ENCODE measurements around the gene MAPK6. TPM values are rescaled to one million over a fixed set of nuclear protein-coding genes. Genes with fewer than 3 reads are reported as not detected.

MAPK6 gene
- total and polyA plus RNA-seq, 9 of the 15 experiments (the other 6 are each of a cell fraction or from before 2014, with no cell fraction given), result 28.5 to 97.1 (median 74.0) TPM

DNA sequence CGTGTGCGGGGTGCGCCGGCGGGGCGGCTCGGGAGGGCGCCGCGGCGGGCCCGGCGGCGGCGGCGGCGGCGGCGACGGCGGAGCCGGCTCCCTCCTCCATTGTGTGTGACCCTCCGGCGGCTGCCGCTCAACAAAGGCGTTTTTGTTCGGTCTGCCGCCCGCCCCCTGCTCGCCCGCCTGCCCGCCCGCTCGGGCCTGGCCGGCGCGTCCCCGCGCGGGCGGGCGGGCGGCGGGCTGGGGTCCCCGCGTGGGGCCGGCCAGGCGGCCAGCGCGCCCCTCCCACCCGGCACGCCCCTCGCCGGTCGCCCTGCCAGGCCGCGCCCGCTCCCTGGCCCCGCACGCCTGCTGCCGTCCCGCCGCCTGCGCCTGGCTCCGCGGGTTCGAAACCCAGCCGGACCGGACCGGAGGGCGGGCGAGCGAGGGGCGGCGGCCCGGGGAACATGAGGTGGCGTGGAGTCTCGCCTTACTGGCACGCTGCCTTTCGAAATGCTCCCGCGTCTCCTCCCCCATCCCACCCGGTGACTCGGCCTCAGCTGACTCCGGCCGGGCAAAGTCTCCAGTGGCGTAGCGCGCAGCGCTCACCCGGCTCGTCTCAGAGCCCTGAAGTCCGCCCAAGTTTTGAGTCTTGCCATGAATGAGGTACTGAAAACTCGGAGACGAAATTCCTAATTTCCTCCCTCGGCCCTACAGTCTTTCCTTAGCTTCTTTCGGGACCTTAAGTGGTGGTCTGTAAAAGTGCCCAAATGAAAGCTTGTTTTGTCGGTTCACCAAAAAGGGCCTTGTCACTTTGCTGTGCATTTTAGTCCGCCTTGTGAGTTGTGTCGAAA, 588 bp downstream of the MAPK6 start (continued):
- TF ChIP-seq, protein P1, sequence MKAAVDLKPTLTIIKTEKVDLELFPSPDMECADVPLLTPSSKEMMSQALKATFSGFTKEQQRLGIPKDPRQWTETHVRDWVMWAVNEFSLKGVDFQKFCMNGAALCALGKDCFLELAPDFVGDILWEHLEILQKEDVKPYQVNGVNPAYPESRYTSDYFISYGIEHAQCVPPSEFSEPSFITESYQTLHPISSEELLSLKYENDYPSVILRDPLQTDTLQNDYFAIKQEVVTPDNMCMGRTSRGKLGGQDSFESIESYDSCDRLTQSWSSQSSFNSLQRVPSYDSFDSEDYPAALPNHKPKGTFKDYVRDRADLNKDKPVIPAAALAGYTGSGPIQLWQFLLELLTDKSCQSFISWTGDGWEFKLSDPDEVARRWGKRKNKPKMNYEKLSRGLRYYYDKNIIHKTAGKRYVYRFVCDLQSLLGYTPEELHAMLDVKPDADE (conservative IDR thresholded peaks at IDR 0.05; ENCODE audit: control insufficient read depth, low read depth, low read length), result peak; percentile 56
- TF ChIP-seq DMBX1 (CRISPR knock-in tag; IDR thresholded peaks at IDR 0.05; ENCODE audit: borderline replicate concordance), result no peak
- TF ChIP-seq, protein P2, sequence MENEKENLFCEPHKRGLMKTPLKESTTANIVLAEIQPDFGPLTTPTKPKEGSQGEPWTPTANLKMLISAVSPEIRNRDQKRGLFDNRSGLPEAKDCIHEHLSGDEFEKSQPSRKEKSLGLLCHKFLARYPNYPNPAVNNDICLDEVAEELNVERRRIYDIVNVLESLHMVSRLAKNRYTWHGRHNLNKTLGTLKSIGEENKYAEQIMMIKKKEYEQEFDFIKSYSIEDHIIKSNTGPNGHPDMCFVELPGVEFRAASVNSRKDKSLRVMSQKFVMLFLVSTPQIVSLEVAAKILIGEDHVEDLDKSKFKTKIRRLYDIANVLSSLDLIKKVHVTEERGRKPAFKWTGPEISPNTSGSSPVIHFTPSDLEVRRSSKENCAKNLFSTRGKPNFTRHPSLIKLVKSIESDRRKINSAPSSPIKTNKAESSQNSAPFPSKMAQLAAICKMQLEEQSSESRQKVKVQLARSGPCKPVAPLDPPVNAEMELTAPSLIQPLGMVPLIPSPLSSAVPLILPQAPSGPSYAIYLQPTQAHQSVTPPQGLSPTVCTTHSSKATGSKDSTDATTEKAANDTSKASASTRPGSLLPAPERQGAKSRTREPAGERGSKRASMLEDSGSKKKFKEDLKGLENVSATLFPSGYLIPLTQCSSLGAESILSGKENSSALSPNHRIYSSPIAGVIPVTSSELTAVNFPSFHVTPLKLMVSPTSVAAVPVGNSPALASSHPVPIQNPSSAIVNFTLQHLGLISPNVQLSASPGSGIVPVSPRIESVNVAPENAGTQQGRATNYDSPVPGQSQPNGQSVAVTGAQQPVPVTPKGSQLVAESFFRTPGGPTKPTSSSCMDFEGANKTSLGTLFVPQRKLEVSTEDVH (IDR thresholded peaks at IDR 0.05; ENCODE audit: low read depth, partially characterized antibody), result no peak
- no peak for TF ChIP-seq SETDB1 (IDR thresholded peaks at IDR 0.05; ENCODE audit: low read length)
- no peak for TF ChIP-seq HNRNPK (IDR thresholded peaks at IDR 0.05; ENCODE audit: low read depth, low read length, poor library complexity, severe bottlenecking)
- TF ChIP-seq GATAD2A (IDR thresholded peaks at IDR 0.05), result no peak; the same call in 1 of the 2 replicates
- TF ChIP-seq ZNF184 (CRISPR knock-in tag; IDR thresholded peaks at IDR 0.05), result no peak
- TF ChIP-seq FOSL1 (tag; conservative IDR thresholded peaks at IDR 0.05), result peak; percentile 69
- peak; percentile 19; the same call in 1 of the 2 replicates for TF ChIP-seq CREB3L1 (IDR thresholded peaks at IDR 0.05; ENCODE audit: borderline replicate concordance, low read depth)
- no peak for TF ChIP-seq ZNF436 (CRISPR knock-in tag; IDR thresholded peaks at IDR 0.05)
- TF ChIP-seq HDAC1 (IDR thresholded peaks at IDR 0.05), result peak in 1 of 2 experiments; percentile 76; a peak in 2 of 4 replicates
- no peak for TF ChIP-seq RREB1 (CRISPR knock-in tag; IDR thresholded peaks at IDR 0.05)
- TF ChIP-seq TEAD1 (CRISPR knock-in tag; IDR thresholded peaks at IDR 0.05), result peak in 1 of 2 experiments; percentile 59; a peak in 1 of 4 replicates
- TF ChIP-seq POU5F1 (IDR thresholded peaks at IDR 0.05; ENCODE audit: borderline replicate concordance, low read depth, low read length, partially characterized antibody), result no peak
- TF ChIP-seq XRCC3 (IDR thresholded peaks at IDR 0.05), result no peak

All from K562 (cell line).